ENCODE measurements around the gene KIF18B. TPM values are rescaled to one million over a fixed set of nuclear protein-coding genes. Genes with fewer than 3 reads are reported as not detected.

Gene KIF18B
- total RNA-seq, 1 donor from 2014 or later: 20.2 TPM

GRCh38 chr17:44979426-44979995, 31.9 kb upstream of the KIF18B start:
- DNase-seq (ENCODE audit: low spot score in 2 of 2, unreplicated experiment in 2 of 2): no peak
- TF ChIP-seq CTCF (IDR thresholded peaks at IDR 0.05; ENCODE audit: unreplicated experiment): no peak
- Mint-ChIP-seq H3K36me3 (no peaks in the 10 kb centered on the region), H3K4me1 (peaks cover 8% of the 10 kb centered on the region), H3K27ac (no peak overlapping the region), H3K4me3 (no peak overlapping the region), H3K27me3 (ENCODE audit: low read depth) (peaks cover 54% of the 10 kb centered on the region), H3K9me3 (no peaks in the 10 kb centered on the region)

- Mint-ChIP-seq H3K4me1 (peaks cover 8% of the 10 kb centered on the region), H3K36me3 (no peaks in the 10 kb centered on the region), H3K27me3 (ENCODE audit: low read depth) (peaks cover 58% of the 10 kb centered on the region), H3K9me3 (no peaks in the 10 kb centered on the region), H3K4me3 (no peak overlapping the region), H3K27ac (no peak overlapping the region)
- no peak for TF ChIP-seq CTCF (IDR thresholded peaks at IDR 0.05; ENCODE audit: unreplicated experiment)
- no peak for DNase-seq (ENCODE audit: low spot score in 2 of 2, unreplicated experiment in 2 of 2)
Observed at GRCh38 chr17:44978807-44979206, 31.2 kb upstream of the KIF18B start.

GRCh38 chr17:44977814-44978550, 30.4 kb upstream of the KIF18B start:
- no peak for TF ChIP-seq CTCF (IDR thresholded peaks at IDR 0.05; ENCODE audit: unreplicated experiment)
- DNase-seq (ENCODE audit: low spot score in 2 of 2, unreplicated experiment in 2 of 2): no peak
- Mint-ChIP-seq H3K27me3 (ENCODE audit: low read depth) (peaks cover 62% of the 10 kb centered on the region), H3K4me1 (peaks cover 8% of the 10 kb centered on the region), H3K9me3 (no peaks in the 10 kb centered on the region), H3K4me3 (no peak overlapping the region), H3K27ac (peak overlapping the region; percentile 66), H3K36me3 (no peaks in the 10 kb centered on the region)

- no peak for DNase-seq (ENCODE audit: low spot score in 2 of 2, unreplicated experiment in 2 of 2)
- H3K36me3 Mint-ChIP-seq: no peaks in the 10 kb centered on the region
- H3K4me3 Mint-ChIP-seq: no peak overlapping the region
- H3K27ac Mint-ChIP-seq: no peak overlapping the region
- H3K4me1 Mint-ChIP-seq: peaks cover 8% of the 10 kb centered on the region
- TF ChIP-seq CTCF (IDR thresholded peaks at IDR 0.05; ENCODE audit: unreplicated experiment): no peak
- peaks cover 67% of the 10 kb centered on the region for H3K27me3 Mint-ChIP-seq (ENCODE audit: low read depth)
- no peaks in the 10 kb centered on the region for H3K9me3 Mint-ChIP-seq
Observed at GRCh38 chr17:44977065-44977464, 29.5 kb upstream of the KIF18B start.

GRCh38 chr17:44976206-44976605, 28.6 kb upstream of the KIF18B start:
- DNase-seq (ENCODE audit: low spot score in 2 of 2, unreplicated experiment in 2 of 2): no peak
- TF ChIP-seq CTCF (IDR thresholded peaks at IDR 0.05; ENCODE audit: unreplicated experiment): no peak
- Mint-ChIP-seq H3K27me3 (ENCODE audit: low read depth) (peaks cover 71% of the 10 kb centered on the region), H3K4me1 (peaks cover 8% of the 10 kb centered on the region), H3K36me3 (no peaks in the 10 kb centered on the region), H3K9me3 (no peaks in the 10 kb centered on the region), H3K4me3 (no peak overlapping the region), H3K27ac (no peak overlapping the region)
